Measurements from ENCODE around the gene GIGYF2.

The GIGYF2 gene

DNA sequence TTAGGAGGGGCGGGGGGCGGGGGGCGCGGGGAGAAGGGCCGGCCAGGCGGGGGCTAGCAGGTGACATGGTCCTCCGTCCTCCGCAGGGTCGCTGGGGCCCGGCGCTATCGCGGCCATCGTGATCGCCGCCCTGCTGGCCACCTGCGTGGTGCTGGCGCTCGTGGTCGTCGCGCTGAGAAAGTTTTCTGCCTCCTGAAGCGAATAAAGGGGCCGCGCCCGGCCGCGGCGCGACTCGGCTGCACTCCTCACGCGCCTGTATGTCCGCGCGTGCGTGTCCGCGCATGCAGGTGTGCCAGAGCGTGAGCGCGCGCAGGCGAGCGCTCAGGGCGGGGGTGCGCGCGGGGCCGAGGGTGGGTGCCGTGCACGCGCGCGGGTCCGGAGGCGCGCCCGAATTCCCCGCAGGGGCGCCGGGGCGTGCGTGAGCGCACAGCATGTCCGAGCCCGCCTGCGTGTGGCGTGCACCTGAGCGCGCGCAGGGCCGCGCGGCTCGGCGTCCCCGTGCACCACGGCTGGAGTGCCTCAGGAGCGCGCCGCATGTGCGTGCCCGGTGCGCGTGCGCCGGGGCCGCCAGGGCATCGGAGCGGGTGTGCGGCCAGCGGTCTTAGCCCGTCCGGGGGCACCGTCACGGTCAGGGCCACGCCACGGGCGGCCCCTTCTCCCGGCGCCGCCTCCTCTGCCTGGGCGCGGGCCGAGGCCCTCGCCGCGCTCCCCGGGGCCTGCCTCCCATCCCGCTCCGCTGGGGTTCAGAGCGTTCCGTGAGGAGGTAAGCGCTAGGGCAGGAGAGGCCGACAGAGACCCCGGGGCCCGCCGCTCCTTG is 179.2 kb downstream of the GIGYF2 start:
- TF ChIP-seq, protein P1, sequence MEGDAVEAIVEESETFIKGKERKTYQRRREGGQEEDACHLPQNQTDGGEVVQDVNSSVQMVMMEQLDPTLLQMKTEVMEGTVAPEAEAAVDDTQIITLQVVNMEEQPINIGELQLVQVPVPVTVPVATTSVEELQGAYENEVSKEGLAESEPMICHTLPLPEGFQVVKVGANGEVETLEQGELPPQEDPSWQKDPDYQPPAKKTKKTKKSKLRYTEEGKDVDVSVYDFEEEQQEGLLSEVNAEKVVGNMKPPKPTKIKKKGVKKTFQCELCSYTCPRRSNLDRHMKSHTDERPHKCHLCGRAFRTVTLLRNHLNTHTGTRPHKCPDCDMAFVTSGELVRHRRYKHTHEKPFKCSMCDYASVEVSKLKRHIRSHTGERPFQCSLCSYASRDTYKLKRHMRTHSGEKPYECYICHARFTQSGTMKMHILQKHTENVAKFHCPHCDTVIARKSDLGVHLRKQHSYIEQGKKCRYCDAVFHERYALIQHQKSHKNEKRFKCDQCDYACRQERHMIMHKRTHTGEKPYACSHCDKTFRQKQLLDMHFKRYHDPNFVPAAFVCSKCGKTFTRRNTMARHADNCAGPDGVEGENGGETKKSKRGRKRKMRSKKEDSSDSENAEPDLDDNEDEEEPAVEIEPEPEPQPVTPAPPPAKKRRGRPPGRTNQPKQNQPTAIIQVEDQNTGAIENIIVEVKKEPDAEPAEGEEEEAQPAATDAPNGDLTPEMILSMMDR (IDR thresholded peaks at IDR 0.05; ENCODE audit: control insufficient read depth, extremely low read depth, insufficient read depth): peak; percentile 36
- peak; percentile 31 for DNase-seq (ENCODE audit: low read depth)
- H3K4me3 ChIP-seq (ENCODE audit: low read depth, low read length): peak overlapping the region; percentile 59

GRCh38 chr2:232876978-232877441 is 179.9 kb downstream of the GIGYF2 start:
- H3K4me3 ChIP-seq (ENCODE audit: low read depth, low read length): peak overlapping the region; percentile 59
- TF ChIP-seq, protein P1 (IDR thresholded peaks at IDR 0.05; ENCODE audit: control insufficient read depth, extremely low read depth, insufficient read depth): no peak
- DNase-seq (ENCODE audit: low read depth): no peak

GRCh38 chr2:232877940-232878511 is 180.9 kb downstream of the GIGYF2 start:
- no peak overlapping the region for H3K4me3 ChIP-seq (ENCODE audit: low read depth, low read length)
- TF ChIP-seq, protein P1 (IDR thresholded peaks at IDR 0.05; ENCODE audit: control insufficient read depth, extremely low read depth, insufficient read depth): no peak
- no peak for DNase-seq (ENCODE audit: low read depth)

DNA sequence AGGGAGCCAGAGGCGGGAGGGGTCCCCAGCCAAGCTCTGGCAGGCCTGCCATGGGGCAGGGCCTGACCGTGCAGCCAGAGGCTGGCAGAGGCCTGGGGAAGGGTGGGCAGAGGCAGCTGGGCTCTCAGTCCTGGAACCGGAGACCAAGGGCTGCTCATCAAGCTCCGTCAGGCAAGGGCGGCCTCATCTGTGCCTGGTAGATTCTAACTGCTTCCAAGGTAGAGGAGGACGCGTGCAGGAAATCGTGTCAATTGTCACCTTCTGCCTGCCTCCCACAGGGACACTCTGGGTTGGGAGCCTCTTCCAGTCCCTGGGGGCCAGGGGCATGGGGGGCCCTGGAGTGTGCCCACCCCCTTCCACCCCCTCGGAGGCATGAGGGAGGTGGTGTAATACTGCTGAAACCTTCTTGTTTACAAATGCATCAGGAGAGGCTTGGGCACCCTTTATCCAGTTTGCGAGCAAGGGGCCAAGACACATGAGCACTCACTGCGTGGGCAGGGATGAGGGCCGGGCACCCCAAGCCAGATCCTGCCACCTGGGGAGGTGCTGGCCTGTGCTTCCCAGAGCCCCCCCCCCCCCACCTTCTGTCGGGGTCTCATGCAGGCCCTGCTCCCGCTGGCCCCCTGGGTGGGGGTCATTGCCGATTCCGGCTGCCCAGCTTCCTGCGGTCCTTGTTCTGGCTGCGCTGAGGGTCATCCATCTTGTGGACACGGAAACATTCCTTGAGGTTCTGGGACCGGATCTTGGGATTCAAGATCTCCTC is 181.9 kb downstream of the GIGYF2 start:
- H3K4me3 ChIP-seq (ENCODE audit: low read depth, low read length): no peak overlapping the region
- DNase-seq (ENCODE audit: low read depth): no peak
- TF ChIP-seq, protein P1 (IDR thresholded peaks at IDR 0.05; ENCODE audit: control insufficient read depth, extremely low read depth, insufficient read depth): no peak

DNA sequence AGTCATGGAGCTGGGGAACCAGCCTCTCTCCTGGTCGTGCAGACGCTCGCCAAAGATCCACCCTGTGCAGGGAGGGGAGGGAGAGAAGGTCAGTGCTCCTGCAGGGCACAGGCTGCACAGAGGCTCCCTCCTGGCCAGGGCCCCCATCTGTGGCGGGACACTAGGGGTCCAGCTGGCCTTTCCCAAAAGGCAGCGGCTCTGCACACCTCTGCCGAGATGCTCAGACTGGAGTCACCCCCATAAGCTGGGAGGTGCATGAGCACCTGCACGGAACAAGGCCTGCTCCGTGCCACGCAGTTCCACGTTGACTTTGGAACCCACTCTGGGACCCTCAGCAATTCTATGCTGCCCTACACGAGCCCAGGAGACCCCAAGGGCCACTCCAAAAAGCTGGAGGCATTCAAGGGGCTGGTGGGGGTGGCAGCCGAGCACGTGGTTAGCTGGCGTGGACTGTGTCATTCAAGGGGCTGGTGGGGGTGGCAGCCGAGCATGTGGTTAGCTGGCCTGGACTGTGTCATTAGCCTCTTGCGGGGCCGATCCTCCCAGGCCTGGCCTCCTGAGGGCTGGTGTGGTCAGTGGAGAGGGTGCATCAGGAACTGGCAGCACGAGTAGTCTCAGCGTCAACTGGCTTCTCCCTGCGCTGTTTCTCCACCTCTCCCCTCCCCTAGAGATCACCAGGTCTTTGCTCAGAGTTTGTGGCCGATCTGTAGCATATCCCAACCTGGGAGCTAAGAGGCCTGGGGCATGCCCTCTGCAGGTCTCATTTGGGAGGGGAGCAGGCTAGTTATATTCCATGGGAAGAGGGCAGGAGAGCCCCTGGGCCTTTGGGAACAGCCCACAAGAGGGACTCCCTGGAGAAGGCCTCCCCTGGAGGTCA is 182.7 kb downstream of the GIGYF2 start:
- DNase-seq (ENCODE audit: low read depth): no peak
- no peak overlapping the region for H3K4me3 ChIP-seq (ENCODE audit: low read depth, low read length)
- TF ChIP-seq, protein P1 (IDR thresholded peaks at IDR 0.05; ENCODE audit: control insufficient read depth, extremely low read depth, insufficient read depth): no peak

DNA sequence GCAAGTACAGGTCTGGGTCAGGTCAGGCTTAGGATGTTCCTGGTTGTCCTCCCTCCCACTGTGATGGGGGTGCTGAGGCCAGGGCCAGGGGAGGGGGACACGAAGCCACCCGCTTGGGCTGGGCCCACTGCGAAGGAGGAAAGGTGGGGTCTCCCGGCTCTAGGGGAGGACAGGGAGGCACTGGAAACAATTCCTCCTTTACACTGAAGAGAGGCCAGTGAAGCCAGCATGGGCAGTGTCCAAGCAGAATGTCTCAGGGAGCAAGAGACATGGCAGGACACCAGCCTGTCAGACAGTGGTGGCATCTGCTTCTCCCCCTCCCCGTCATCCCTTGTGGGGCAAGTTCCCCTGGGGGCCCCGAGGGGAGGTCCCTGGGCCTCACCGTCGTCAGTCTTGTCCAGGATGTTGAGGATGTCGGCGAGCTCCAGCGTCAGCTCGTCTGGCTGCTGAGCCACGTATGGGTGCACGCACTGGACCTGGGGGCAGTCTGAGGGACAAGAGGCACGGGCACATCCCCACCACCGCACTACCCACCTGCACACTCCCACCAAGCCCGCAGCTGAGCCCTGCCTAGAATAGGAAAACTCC is 183.7 kb downstream of the GIGYF2 start:
- no peak overlapping the region for H3K4me3 ChIP-seq (ENCODE audit: low read depth, low read length)
- TF ChIP-seq, protein P1 (IDR thresholded peaks at IDR 0.05; ENCODE audit: control insufficient read depth, extremely low read depth, insufficient read depth): no peak
- no peak for DNase-seq (ENCODE audit: low read depth)

Data from LNCaP clone FGC (cell line).